Vagina (tissue), 2 donors: ENCODE data around the gene ZNF304.

ENCODE experiments used
- CTCF ChIP-seq, 3 experiments: fragments of 450-650 bp in 2 of 3; fragments of 200-600 bp in 1 of 3; sonication (generic) in 1 of 3; IDR thresholded peaks; one replicate each; pipeline ENCODE4 v1.5.1; 2017 to 2019; ENCODE audit warnings: antibody characterized with exemption in 3 of 3, mild to moderate bottlenecking in 2 of 3, moderate library complexity in 2 of 3
- POLR2A ChIP-seq, 2 donors: fragments of 450-650 bp; IDR thresholded peaks; one replicate each; pipeline ENCODE4 v1.6.1; 2017; ENCODE audit warnings: antibody characterized with exemption in 2 of 2, mild to moderate bottlenecking in 2 of 2, moderate library complexity in 2 of 2
- POLR2AphosphoS5 ChIP-seq, 2 donors: sonication (generic); formaldehyde crosslinking; IDR thresholded peaks; one replicate each; pipeline ENCODE4 v1.9.0; 2017; ENCODE audit warnings: antibody characterized with exemption in 2 of 2, mild to moderate bottlenecking in 2 of 2, low read depth in 1 of 2; ENCODE audit not compliant: insufficient read depth in 1 of 2

DNA sequence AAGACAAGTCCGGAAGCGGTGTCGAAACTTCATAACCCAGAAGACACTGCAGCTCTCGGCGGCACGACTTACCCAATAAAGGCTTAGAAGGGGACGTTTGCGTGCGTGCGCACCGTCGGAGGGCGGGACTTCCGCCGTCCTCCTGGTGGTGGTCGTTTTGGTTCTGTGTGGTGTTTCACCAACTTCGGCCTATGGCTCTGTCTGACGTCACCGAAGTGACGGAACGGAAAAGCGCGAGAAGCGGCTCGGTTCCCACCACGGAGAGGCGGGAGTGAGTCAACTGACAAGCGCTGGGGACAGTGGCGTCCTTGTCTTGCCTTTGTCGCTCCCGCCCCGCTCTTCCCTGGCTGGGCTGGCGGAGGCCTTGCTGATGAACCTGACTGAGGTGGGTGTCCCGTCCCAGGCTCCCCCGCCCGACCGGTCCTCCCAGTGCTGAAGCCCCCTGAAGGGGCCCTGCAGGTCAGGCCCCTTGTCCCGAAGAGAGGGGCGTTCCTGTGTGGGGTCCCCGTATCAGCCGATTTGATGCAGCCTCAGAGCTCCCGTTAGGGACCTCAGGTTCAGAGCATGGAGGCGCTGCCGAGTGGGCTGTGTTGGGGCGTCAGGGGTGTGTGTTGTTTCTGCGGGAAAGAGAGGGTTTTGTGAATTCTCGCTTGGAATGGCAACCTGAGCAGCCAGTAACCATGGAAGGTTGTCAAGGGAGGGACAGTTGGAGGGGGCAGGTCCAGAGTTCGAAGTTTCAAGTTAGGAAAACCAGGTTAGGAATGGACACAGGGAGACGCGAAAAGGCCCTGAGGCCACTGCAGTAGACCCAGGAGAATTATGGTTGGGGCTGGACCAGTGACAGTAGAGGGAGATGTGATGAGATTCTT is 38.9 kb downstream of the ZNF304 start, which contains the start of gene ZNF548:
- peak in 1 of 3 experiments; percentile 26 for TF ChIP-seq CTCF (IDR thresholded peaks at IDR 0.05)
- no peak for TF ChIP-seq POLR2A (IDR thresholded peaks at IDR 0.05)
- peak; percentile 87 to 99 for TF ChIP-seq POLR2AphosphoS5 (IDR thresholded peaks at IDR 0.05; ENCODE audit: insufficient read depth in 1 of 2, low read depth in 1 of 2)
